DOHH2 (cell line): ENCODE data around the gene SLC35A2.
A peak's percentile ranks its signal among the peaks of the same experiment; 100 is the strongest.
"Not testable (repeated sequence)": the region's sequence is repeated elsewhere in the genome, so short reads cannot be mapped to it uniquely, and the experiment has no call there.

ENCODE experiments used
- H3F3A ChIP-seq: fragments of 200-600 bp; sonication (generic), shearing (Covaris generic); 2 replicates; pipeline ENCODE4 v1.6.0; 2016; ENCODE audit warnings: antibody characterized with exemption, mild to moderate bottlenecking; ENCODE audit not compliant: control insufficient read depth, insufficient read depth
- H3K27ac ChIP-seq: fragments of 200-600 bp; sonication (generic); 2 replicates; pipeline ENCODE4 v1.5.1; 2014; ENCODE audit warnings: low read depth, mild to moderate bottlenecking, low read length, moderate library complexity
- H3K27me3 ChIP-seq: fragments of 200-600 bp; sonication (generic); 2 replicates; pipeline ENCODE4 v1.6.1; 2014; ENCODE audit warnings: mild to moderate bottlenecking, low read length, mixed read lengths; ENCODE audit not compliant: control insufficient read depth
- H3K36me3 ChIP-seq: fragments of 200-600 bp; sonication (generic); 2 replicates; pipeline ENCODE4 v1.6.1; 2014; ENCODE audit warnings: mild to moderate bottlenecking, low read length, moderate library complexity, mixed read lengths; ENCODE audit not compliant: control insufficient read depth
- H3K4me1 ChIP-seq: fragments of 200-600 bp; sonication (generic); 2 replicates; pipeline ENCODE4 v1.6.1; 2014; ENCODE audit warnings: mild to moderate bottlenecking, low read length, mixed read lengths; ENCODE audit not compliant: control insufficient read depth
- H3K4me2 ChIP-seq: fragments of 200-600 bp; sonication (generic); 2 replicates; pipeline ENCODE4 v1.6.0; 2014; ENCODE audit warnings: mild to moderate bottlenecking, low read length, moderate library complexity
- H3K4me3 ChIP-seq: fragments of 200-600 bp; sonication (generic); 2 replicates; pipeline ENCODE4 v1.5.1; 2014; ENCODE audit warnings: mild to moderate bottlenecking, low read length, mixed read lengths
- H3K79me2 ChIP-seq: fragments of 200-600 bp; sonication (generic); 2 replicates; pipeline ENCODE4 v1.6.1; 2014; ENCODE audit warnings: mild to moderate bottlenecking, low read length, mixed read lengths; ENCODE audit not compliant: control insufficient read depth
- H3K9me2 ChIP-seq: fragments of 200-600 bp; sonication (generic); replicated peaks from 2 replicates; pipeline ENCODE4 v1.6.1; 2014; ENCODE audit warnings: mild to moderate bottlenecking, low read length, mixed read lengths; ENCODE audit not compliant: control insufficient read depth
- H3K9me3 ChIP-seq: fragments of 200-600 bp; sonication (generic); 2 replicates; pipeline ENCODE4 v1.6.1; 2014; ENCODE audit warnings: antibody characterized with exemption, low read length, mixed read lengths; ENCODE audit not compliant: control insufficient read depth, insufficient read depth
- H4K20me1 ChIP-seq: fragments of 200-600 bp; sonication (generic); 2 replicates; pipeline ENCODE4 v1.6.0; 2014; ENCODE audit warnings: low read depth, mild to moderate bottlenecking, antibody characterized with exemption, low read length, moderate library complexity; ENCODE audit not compliant: control insufficient read depth, insufficient read depth
- EZH2phosphoT487 ChIP-seq: fragments of 200-600 bp; sonication (generic); IDR thresholded peaks from 2 replicates; pipeline ENCODE4 v1.6.1; 2017; ENCODE audit warnings: borderline replicate concordance, mild to moderate bottlenecking, antibody characterized with exemption, low read length, moderate library complexity, mixed read lengths
- TF ChIP-seq, protein P1 (sequence below): fragments of 200-600 bp; sonication (generic); IDR thresholded peaks from one replicate; pipeline ENCODE4 v1.5.1; 2014; ENCODE audit warnings: antibody characterized with exemption, mild to moderate bottlenecking, low read depth, low read length; ENCODE audit not compliant: poor library complexity, severe bottlenecking

The SLC35A2 gene

DNA sequence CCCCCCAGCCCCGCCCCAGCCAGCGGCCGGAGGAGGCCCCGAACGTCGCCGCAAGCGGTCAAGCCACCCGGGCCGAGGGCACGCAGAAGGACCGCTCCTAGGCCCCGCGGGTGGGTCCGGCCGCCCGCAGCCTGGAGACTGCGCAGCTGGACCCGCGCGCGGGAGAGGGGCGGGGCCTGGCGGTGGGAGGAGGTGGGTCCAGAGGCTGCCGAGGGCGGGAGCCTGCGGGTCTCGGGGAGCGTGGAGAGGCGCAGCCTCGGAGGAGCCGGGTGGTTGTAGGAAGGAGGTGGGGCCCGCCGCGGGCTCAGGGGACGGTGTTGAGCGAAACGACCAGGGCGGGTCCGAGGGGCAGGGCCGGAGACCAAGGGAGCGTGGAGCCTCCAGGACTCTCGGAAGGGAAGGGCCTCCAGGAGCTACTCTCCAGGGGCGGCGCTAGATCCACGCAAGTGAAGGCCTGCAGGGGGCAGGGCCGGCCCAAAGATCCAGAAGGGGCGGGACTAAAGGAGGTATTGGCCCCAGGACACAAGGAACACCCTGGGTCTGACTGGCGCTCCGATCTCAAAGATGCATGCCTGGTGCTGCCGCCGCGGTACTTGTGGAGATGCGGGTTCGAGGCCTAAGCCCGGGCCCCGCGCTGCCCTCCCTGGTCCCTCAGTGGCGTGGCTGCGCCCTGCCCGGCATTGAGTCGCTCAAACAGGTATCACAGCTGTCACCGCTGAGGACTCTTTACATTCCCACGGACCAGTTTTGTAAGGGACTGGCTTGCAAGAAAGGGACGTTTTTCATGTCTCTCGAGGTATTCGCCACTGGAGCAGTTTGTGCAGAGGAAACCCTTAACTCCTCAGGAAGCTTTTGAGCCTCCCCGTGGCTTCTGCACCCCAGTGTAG lies 19.8 kb downstream of the SLC35A2 start:
- no peak overlapping the region for H3K27ac ChIP-seq
- peak overlapping the region; percentile 77 for H3K4me3 ChIP-seq
- H3K4me1 ChIP-seq = peaks cover 19% of the 10 kb centered on the region

DNA sequence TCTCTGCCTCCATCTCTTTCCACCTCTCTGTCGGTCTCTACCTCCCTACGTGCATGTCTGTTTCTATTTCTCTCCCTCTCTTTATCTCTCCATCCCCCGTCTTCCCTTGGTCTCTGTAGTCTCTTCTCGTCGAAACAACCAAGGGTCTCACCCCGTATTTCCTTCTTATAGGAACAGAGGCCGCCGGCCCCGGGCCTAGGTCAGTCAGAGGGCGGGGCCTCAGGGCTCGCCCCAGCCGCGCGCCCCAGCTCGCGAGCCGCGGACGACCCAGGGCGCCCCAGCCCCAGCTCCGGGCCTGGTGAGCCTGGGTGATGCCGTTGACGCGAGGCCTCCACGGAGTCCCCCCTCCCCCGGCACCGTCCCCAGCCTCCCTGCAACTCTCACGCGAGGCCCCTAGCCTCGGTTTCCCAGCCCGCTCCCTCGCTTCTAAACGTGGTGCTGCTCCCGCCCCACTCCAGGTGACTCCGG lies 20.5 kb downstream of the SLC35A2 start:
- no peaks in the 10 kb centered on the region for H4K20me1 ChIP-seq
- H3K79me2 ChIP-seq = peaks cover 9% of the 10 kb centered on the region
- peak overlapping the region; percentile 77 for H3K4me3 ChIP-seq
- H3K36me3 ChIP-seq = peaks cover 2% of the 10 kb centered on the region; the same call in 1 of the 2 replicates
- H3K27me3 ChIP-seq = no peaks in the 10 kb centered on the region
- H3K27ac ChIP-seq = no peak overlapping the region
- no peaks in the 10 kb centered on the region for H3F3A ChIP-seq
- no peaks in the 10 kb centered on the region for H3K9me2 ChIP-seq
- no peaks in the 10 kb centered on the region for H3K9me3 ChIP-seq
- TF ChIP-seq, protein P1, sequence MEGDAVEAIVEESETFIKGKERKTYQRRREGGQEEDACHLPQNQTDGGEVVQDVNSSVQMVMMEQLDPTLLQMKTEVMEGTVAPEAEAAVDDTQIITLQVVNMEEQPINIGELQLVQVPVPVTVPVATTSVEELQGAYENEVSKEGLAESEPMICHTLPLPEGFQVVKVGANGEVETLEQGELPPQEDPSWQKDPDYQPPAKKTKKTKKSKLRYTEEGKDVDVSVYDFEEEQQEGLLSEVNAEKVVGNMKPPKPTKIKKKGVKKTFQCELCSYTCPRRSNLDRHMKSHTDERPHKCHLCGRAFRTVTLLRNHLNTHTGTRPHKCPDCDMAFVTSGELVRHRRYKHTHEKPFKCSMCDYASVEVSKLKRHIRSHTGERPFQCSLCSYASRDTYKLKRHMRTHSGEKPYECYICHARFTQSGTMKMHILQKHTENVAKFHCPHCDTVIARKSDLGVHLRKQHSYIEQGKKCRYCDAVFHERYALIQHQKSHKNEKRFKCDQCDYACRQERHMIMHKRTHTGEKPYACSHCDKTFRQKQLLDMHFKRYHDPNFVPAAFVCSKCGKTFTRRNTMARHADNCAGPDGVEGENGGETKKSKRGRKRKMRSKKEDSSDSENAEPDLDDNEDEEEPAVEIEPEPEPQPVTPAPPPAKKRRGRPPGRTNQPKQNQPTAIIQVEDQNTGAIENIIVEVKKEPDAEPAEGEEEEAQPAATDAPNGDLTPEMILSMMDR = no peak
- H3K4me1 ChIP-seq = peaks cover 14% of the 10 kb centered on the region
- peak overlapping the region; percentile 80 for H3K4me2 ChIP-seq

More for the DNA sequence above, 19.8 kb downstream of the SLC35A2 start:
- Histone ChIP-seq H3K9me3 (no peaks in the 10 kb centered on the region), H3K4me2 (peak overlapping the region; percentile 80), H3K9me2 (no peaks in the 10 kb centered on the region), H4K20me1 (0 out of 2 replicates have a peak, but pooled peaks cover 3% of the 10 kb centered on the region), H3K79me2 (peaks cover 16% of the 10 kb centered on the region), H3F3A (no peaks in the 10 kb centered on the region), H3K36me3 (peaks cover 2% of the 10 kb centered on the region; the same call in 1 of the 2 replicates), H3K27me3 (no peaks in the 10 kb centered on the region)
- no peak for TF ChIP-seq EZH2phosphoT487
- TF ChIP-seq, protein P1 = peak; percentile 60

DNA sequence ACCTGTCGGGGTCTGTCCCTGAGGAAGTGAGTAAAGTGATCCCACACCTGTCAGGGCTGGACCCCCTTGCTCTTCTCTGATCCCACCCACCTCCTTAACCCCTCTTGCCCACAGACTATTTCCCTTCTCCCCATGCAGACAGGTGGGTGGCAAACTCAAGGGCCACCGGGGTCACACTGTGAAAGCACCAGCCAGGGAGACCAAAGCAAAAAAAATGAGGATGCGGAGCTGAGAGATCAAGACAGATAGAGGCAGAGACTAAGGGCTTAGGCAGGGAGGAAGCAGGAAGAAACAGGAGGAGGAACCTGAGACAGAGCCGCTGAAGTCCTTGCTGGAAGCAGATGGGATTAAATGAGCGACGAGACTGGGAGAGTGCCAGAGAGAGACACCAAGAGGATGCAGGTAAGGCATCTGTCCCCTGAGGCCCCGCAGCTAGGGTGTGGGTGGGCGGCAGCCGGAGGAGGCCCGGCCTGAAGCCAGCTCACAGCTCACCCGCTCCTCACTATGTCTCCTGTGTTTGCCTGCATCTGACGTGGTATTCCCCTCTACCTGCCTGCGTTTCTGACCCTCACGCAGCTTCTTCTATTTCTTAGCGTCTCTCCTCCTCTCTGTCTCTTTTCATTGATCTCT lies 21.0 kb downstream of the SLC35A2 start:
- no peaks in the 10 kb centered on the region for H3K9me2 ChIP-seq
- H3K36me3 ChIP-seq = peaks cover 2% of the 10 kb centered on the region; the same call in 1 of the 2 replicates
- peak overlapping the region; percentile 80 for H3K4me2 ChIP-seq
- no peaks in the 10 kb centered on the region for H3K27me3 ChIP-seq
- H3F3A ChIP-seq = no peaks in the 10 kb centered on the region
- TF ChIP-seq EZH2phosphoT487 = no peak
- TF ChIP-seq, protein P1 = no peak
- H3K9me3 ChIP-seq = no peaks in the 10 kb centered on the region
- H3K79me2 ChIP-seq = peaks cover 4% of the 10 kb centered on the region
- H4K20me1 ChIP-seq = no peaks in the 10 kb centered on the region
- H3K4me1 ChIP-seq = peaks cover 14% of the 10 kb centered on the region
- H3K27ac ChIP-seq = no peak overlapping the region
- H3K4me3 ChIP-seq = peak overlapping the region; percentile 77

DNA sequence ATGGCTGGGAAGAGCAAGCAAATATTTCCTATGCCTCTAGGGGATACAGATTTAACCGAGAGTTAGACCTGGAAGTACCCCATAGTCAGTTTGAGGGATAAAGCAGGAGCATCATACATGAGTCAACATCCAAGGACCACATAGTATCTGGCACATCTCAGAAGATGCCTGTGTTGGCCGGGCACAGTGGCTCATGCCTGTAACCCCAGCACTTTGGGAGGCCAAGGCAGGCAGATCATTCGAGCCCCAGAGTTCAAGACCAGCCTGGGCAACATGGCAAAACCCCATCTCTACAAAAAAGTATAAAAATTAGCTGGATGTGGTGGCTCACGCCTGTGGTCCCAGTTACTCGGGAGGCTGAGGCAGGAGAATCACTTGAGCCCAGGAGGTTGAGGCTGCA lies 24.9 kb downstream of the SLC35A2 start:
- H3F3A ChIP-seq, H3K4me3 ChIP-seq, H3K4me1 ChIP-seq, H3K27me3 ChIP-seq, H3K4me2 ChIP-seq, H3K9me2 ChIP-seq, H4K20me1 ChIP-seq, H3K36me3 ChIP-seq, H3K9me3 ChIP-seq, H3K79me2 ChIP-seq, H3K27ac ChIP-seq: not testable (repeated sequence)
